Measurements from ENCODE around the gene GANC.

DNA sequence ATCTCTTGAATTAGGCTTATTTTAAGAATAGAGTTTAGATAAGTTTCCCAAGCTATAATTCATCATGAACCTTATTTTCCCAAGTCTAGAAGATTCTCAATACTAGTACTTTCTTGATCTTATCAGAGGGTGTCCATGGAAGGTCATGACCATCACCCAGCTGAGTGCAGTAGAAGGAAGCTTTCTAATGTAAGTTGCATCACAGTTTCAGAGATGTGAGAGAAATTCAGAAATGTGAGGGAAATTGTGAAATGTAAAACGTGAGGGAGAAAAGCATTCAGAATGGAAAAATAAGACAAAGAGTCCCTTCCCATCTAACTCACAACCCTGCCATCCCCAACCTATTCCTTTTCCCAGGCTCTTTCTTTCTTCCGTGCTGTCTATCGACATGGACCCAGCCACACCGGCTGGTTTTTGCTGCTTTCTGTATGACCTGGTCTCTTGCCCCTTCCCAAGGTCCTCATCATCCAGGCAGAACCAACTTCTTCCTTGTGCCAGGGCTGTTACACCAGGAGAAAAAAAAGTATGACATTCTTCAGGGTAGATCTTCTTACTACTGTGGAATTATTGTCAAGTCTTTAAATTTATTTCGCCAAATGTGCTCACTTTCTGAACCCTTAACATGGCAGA, 93.0 kb downstream of the GANC start:
- TF ChIP-seq ZNF331 (CRISPR knock-in tag; IDR thresholded peaks at IDR 0.05; ENCODE audit: low read depth): no peak
- no peak for TF ChIP-seq REST (IDR thresholded peaks at IDR 0.05; ENCODE audit: unreplicated experiment)
- TF ChIP-seq CREB1 (CRISPR knock-in tag; IDR thresholded peaks at IDR 0.05; ENCODE audit: low read depth): no peak
- no peak for TF ChIP-seq EZH2 (IDR thresholded peaks at IDR 0.05; ENCODE audit: low read depth, unreplicated experiment)
- no peak for TF ChIP-seq CTCF (conservative IDR thresholded peaks at IDR 0.05; ENCODE audit: low read depth in 2 of 2)
- TF ChIP-seq JUNB (IDR thresholded peaks at IDR 0.05; ENCODE audit: unreplicated experiment): no peak
- TF ChIP-seq STAT1 (IDR thresholded peaks at IDR 0.05; ENCODE audit: unreplicated experiment): no peak
- TF ChIP-seq, protein P1, sequence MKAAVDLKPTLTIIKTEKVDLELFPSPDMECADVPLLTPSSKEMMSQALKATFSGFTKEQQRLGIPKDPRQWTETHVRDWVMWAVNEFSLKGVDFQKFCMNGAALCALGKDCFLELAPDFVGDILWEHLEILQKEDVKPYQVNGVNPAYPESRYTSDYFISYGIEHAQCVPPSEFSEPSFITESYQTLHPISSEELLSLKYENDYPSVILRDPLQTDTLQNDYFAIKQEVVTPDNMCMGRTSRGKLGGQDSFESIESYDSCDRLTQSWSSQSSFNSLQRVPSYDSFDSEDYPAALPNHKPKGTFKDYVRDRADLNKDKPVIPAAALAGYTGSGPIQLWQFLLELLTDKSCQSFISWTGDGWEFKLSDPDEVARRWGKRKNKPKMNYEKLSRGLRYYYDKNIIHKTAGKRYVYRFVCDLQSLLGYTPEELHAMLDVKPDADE (IDR thresholded peaks at IDR 0.05): no peak
- TF ChIP-seq EZH2phosphoT487 (IDR thresholded peaks at IDR 0.05; ENCODE audit: unreplicated experiment): no peak
- TF ChIP-seq POLR2AphosphoS5 (IDR thresholded peaks at IDR 0.05; ENCODE audit: low read depth): no peak
- no peak for TF ChIP-seq ZNF114 (CRISPR knock-in tag; IDR thresholded peaks at IDR 0.05)
- no peak for TF ChIP-seq ZNF462 (CRISPR knock-in tag; IDR thresholded peaks at IDR 0.05)
- TF ChIP-seq NANOG (IDR thresholded peaks at IDR 0.05; ENCODE audit: borderline replicate concordance): no peak

Measured in GM23338 (cell line).